MM.1S (cell line): ENCODE results near the gene SMPX.

ENCODE experiments used
- DNase-seq: peaks from one replicate; pipeline ENCODE4 v3.0.0-alpha.2; 2015
- H2AFZ ChIP-seq: fragments of 300-600 bp; sonication (generic); 2 replicates; pipeline ENCODE4 v1.6.0; 2016; ENCODE audit warnings: antibody characterized with exemption, low read length
- H3F3A ChIP-seq: fragments of 300-600 bp; sonication (generic); 2 replicates; pipeline ENCODE4 v1.6.1; 2016; ENCODE audit warnings: mild to moderate bottlenecking, antibody characterized with exemption, low read length, moderate library complexity, mixed read lengths; ENCODE audit not compliant: insufficient read depth
- H3K27ac ChIP-seq: fragments of 300-600 bp; sonication (generic); 2 replicates; pipeline ENCODE4 v1.5.1; 2016; ENCODE audit warnings: mild to moderate bottlenecking, low read length
- H3K27me3 ChIP-seq: fragments of 300-600 bp; sonication (generic); replicated peaks from 2 replicates; pipeline ENCODE4 v1.6.0; 2016; ENCODE audit warnings: low read length; ENCODE audit not compliant: insufficient read depth
- H3K36me3 ChIP-seq: fragments of 300-600 bp; sonication (generic); replicated peaks from 2 replicates; pipeline ENCODE4 v1.6.1; 2016; ENCODE audit warnings: mild to moderate bottlenecking, low read length, mixed read lengths; ENCODE audit not compliant: insufficient read depth
- H3K4me1 ChIP-seq: fragments of 300-600 bp; sonication (generic); 2 replicates; pipeline ENCODE4 v1.6.1; 2016; ENCODE audit warnings: low read length, mixed read lengths
- H3K4me2 ChIP-seq: fragments of 300-600 bp; sonication (generic); 2 replicates; pipeline ENCODE4 v1.6.0; 2016; ENCODE audit warnings: low read depth, low read length
- H3K4me3 ChIP-seq: fragments of 300-600 bp; sonication (generic); 2 replicates; pipeline ENCODE4 v1.5.1; 2016; ENCODE audit warnings: low read length, mixed read lengths
- H3K79me2 ChIP-seq: fragments of 300-600 bp; sonication (generic); 2 replicates; pipeline ENCODE4 v1.6.1; 2016; ENCODE audit warnings: mixed run types, low read length, mixed read lengths
- H3K9ac ChIP-seq: fragments of 300-600 bp; sonication (generic); 2 replicates; pipeline ENCODE4 v1.6.1; 2016; ENCODE audit warnings: low read length, mixed read lengths
- H3K9me2 ChIP-seq: fragments of 300-600 bp; sonication (generic); replicated peaks from 2 replicates; pipeline ENCODE4 v1.6.1; 2016; ENCODE audit warnings: mild to moderate bottlenecking, low read length, mixed read lengths; ENCODE audit not compliant: insufficient read depth
- H3K9me3 ChIP-seq: fragments of 300-600 bp; sonication (generic); replicated peaks from 2 replicates; pipeline ENCODE4 v1.6.1; 2016; ENCODE audit warnings: mild to moderate bottlenecking, low read length, mixed read lengths; ENCODE audit not compliant: insufficient read depth
- H4K20me1 ChIP-seq: fragments of 300-600 bp; sonication (generic); 2 replicates; pipeline ENCODE4 v1.6.1; 2016; ENCODE audit warnings: mild to moderate bottlenecking, low read length, moderate library complexity, mixed read lengths; ENCODE audit not compliant: insufficient read depth
- EZH2 ChIP-seq: fragments of 300-600 bp; sonication (generic); optimal IDR thresholded peaks from 2 replicates; pipeline ENCODE3; 2017; ENCODE audit warnings: low read depth, mild to moderate bottlenecking, antibody characterized with exemption, low read length, mixed read lengths
- EZH2phosphoT487 ChIP-seq: fragments of 300-600 bp; sonication (generic); IDR thresholded peaks from 2 replicates; pipeline ENCODE4 v1.6.1; 2018; ENCODE audit warnings: antibody characterized with exemption, low read length
- TF ChIP-seq, protein P1 (sequence below): fragments of 300-600 bp; sonication (generic); IDR thresholded peaks from 2 replicates; pipeline ENCODE4 v1.5.1; 2016; ENCODE audit warnings: antibody characterized with exemption, low read length, mixed read lengths

Gene SMPX

DNA sequence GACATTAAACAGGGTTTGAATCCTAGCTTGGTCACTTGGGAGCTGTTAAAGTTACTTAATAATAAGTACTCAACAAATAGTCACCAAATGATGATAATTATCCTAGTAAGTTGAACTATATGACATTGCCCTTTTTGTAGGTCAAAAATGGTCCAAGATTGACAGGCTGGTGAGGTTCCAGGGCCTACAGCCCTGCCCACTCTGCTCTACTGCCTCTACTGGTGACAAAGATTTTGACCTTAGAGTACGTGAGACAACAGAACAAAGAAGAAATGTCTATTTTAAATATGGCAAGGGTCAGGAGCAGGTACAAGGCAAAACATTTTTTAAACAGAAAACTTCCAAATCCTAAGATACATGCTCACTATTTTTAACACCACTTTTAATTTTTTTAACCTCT is 572 bp upstream of the SMPX start:
- no peaks in the 10 kb centered on the region for H3K36me3 ChIP-seq
- H3K9ac ChIP-seq, result no peak overlapping the region
- H4K20me1 ChIP-seq, result no peaks in the 10 kb centered on the region
- no peaks in the 10 kb centered on the region for H3K9me3 ChIP-seq
- H3K4me3 ChIP-seq, result no peak overlapping the region
- no peaks in the 10 kb centered on the region for H3F3A ChIP-seq
- H3K27ac ChIP-seq, result no peak overlapping the region
- H2AFZ ChIP-seq, result no peak overlapping the region
- H3K4me1 ChIP-seq, result no peaks in the 10 kb centered on the region
- no peaks in the 10 kb centered on the region for H3K9me2 ChIP-seq
- H3K27me3 ChIP-seq, result no peaks in the 10 kb centered on the region
- H3K4me2 ChIP-seq, result no peak overlapping the region
- TF ChIP-seq EZH2, result no peak
- no peaks in the 10 kb centered on the region for H3K79me2 ChIP-seq
- no peak for DNase-seq

DNA sequence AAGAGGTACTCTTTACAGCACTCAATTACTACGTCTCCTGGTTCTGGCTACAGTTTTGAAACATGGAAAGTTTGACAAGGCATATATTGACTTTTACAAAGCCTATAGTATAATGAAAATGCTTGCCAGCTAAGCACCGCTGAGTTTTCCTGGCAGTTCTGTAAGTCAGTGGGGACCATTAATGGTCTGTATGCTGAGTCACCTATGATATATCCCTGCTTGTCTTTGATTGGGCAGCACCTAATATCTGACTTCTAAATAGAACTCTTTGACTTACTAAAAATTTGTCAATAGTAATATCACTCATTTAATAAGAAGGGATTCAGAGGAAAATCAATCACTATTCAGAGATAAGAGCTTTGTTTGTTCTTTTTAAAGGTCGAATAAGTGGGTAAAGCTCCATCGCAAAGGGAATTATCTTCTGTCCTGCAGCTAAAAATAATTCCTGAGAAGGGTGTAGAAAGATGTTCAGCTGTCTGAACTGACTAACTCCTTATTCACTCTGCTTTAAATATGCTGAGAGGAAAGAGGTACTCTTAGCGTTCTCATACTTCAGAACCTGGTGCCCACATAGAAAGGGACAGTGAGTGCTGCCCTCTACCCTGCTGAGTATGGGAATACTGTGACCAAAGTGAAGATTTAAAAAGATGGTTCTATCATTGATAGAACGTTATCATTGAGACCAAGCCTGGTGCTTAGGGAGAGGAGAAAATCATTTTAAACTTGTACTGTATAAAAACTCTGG is 959 bp downstream of the SMPX start:
- Histone ChIP-seq H3F3A (no peaks in the 10 kb centered on the region), H3K4me1 (no peaks in the 10 kb centered on the region), H2AFZ (no peak overlapping the region), H3K9me3 (no peaks in the 10 kb centered on the region), H3K27ac (no peak overlapping the region), H3K9ac (no peak overlapping the region), H3K4me3 (no peak overlapping the region), H3K4me2 (no peak overlapping the region), H4K20me1 (no peaks in the 10 kb centered on the region), H3K27me3 (no peaks in the 10 kb centered on the region), H3K79me2 (no peaks in the 10 kb centered on the region), H3K9me2 (no peaks in the 10 kb centered on the region), H3K36me3 (no peaks in the 10 kb centered on the region)
- TF ChIP-seq EZH2, result no peak
- no peak for TF ChIP-seq EZH2phosphoT487
- TF ChIP-seq, protein P1, sequence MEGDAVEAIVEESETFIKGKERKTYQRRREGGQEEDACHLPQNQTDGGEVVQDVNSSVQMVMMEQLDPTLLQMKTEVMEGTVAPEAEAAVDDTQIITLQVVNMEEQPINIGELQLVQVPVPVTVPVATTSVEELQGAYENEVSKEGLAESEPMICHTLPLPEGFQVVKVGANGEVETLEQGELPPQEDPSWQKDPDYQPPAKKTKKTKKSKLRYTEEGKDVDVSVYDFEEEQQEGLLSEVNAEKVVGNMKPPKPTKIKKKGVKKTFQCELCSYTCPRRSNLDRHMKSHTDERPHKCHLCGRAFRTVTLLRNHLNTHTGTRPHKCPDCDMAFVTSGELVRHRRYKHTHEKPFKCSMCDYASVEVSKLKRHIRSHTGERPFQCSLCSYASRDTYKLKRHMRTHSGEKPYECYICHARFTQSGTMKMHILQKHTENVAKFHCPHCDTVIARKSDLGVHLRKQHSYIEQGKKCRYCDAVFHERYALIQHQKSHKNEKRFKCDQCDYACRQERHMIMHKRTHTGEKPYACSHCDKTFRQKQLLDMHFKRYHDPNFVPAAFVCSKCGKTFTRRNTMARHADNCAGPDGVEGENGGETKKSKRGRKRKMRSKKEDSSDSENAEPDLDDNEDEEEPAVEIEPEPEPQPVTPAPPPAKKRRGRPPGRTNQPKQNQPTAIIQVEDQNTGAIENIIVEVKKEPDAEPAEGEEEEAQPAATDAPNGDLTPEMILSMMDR, result no peak
- no peak for DNase-seq

DNA sequence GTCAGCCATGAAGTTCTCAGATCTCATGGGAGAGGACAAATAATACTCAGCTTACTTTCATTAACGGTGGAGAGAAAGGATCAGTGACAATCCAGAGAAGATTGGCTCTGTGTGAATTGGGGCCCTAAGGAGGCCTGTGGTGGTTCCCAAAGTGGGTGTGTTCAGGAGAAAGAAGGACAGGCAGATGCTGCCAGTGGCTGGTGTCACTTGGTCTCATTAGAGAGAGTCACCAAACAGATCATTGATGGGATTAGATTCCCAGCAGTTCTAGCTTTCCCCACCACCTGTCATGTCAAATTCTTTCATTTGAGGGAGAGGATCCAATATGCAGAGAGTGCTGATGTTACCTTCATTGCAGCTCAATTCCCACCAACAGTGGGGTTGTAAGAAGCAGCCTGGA is 8.0 kb downstream of the SMPX start:
- H3K27ac ChIP-seq, result no peak overlapping the region
- no peak overlapping the region for H3K4me3 ChIP-seq
- H3K4me1 ChIP-seq, result no peaks in the 10 kb centered on the region
- no peaks in the 10 kb centered on the region for H3K9me2 ChIP-seq
- H3F3A ChIP-seq, result no peaks in the 10 kb centered on the region
- no peak overlapping the region for H2AFZ ChIP-seq
- no peaks in the 10 kb centered on the region for H3K9me3 ChIP-seq
- DNase-seq, result no peak
- no peaks in the 10 kb centered on the region for H3K36me3 ChIP-seq
- H3K9ac ChIP-seq, result no peak overlapping the region
- H3K79me2 ChIP-seq, result no peaks in the 10 kb centered on the region
- H3K27me3 ChIP-seq, result no peaks in the 10 kb centered on the region
- TF ChIP-seq EZH2, result no peak
- no peak for TF ChIP-seq EZH2phosphoT487
- TF ChIP-seq, protein P1, result no peak
- no peaks in the 10 kb centered on the region for H4K20me1 ChIP-seq
- H3K4me2 ChIP-seq, result no peak overlapping the region

DNA sequence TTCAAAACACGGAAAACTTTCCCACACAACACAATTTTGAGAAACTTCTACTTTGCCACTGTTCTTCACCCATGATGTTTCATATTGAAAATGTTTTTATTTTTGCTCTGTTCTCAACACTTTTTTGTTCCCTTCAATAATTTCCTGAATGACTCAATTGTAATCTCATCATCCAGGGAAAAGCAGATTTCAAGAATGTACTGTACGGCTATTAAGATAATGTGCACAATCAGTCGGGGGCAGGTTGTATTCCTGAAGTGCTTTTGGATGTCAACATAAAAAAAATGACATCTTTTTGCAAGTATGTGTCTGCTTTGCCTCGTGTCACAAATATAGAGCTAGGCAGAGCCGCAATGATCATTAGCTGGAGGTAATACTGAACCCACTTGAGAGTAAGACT is 9.7 kb downstream of the SMPX start:
- H3F3A ChIP-seq, result no peaks in the 10 kb centered on the region
- no peaks in the 10 kb centered on the region for H3K79me2 ChIP-seq
- H3K4me1 ChIP-seq, result no peaks in the 10 kb centered on the region
- H3K9ac ChIP-seq, result no peak overlapping the region
- no peaks in the 10 kb centered on the region for H3K27me3 ChIP-seq
- no peaks in the 10 kb centered on the region for H3K9me3 ChIP-seq
- no peak overlapping the region for H2AFZ ChIP-seq
- no peaks in the 10 kb centered on the region for H4K20me1 ChIP-seq
- no peaks in the 10 kb centered on the region for H3K36me3 ChIP-seq
- TF ChIP-seq EZH2phosphoT487, result no peak
- TF ChIP-seq, protein P1, result no peak
- no peak for TF ChIP-seq EZH2
- H3K27ac ChIP-seq, result no peak overlapping the region
- H3K9me2 ChIP-seq, result no peaks in the 10 kb centered on the region
- DNase-seq, result no peak
- no peak overlapping the region for H3K4me2 ChIP-seq
- H3K4me3 ChIP-seq, result no peak overlapping the region
